Tibial nerve (tissue), 4 donors: ENCODE results near the gene RBM4B. TPM values are rescaled to one million over a fixed set of nuclear protein-coding genes. Genes with fewer than 3 reads are reported as not detected.

Experiments used
- DNase-seq, 2 donors: peaks; one replicate each; pipeline ENCODE4 v3.0.0-alpha.2; 2019; ENCODE audit warnings: low spot score in 2 of 2
- H3K27ac ChIP-seq, 4 donors: fragments of 200-600 bp; sonication (generic) in 3 of 4; one replicate each; pipeline ENCODE4 v1.5.1; 2017 to 2019; ENCODE audit warnings: mild to moderate bottlenecking in 1 of 4
- H3K27me3 ChIP-seq, 2 donors: fragments of 200-600 bp; sonication (generic) in 1 of 2; one replicate each; pipeline versions ENCODE4 v1.5.1 to v1.6.0; 2017 to 2019
- H3K36me3 ChIP-seq, 3 donors: fragments of 200-600 bp; sonication (generic); one replicate each; pipeline ENCODE4 v1.5.1; 2018 to 2019
- H3K4me1 ChIP-seq, 4 donors: fragments of 200-600 bp; sonication (generic) in 3 of 4; one replicate each; pipeline ENCODE4 v1.5.1; 2017 to 2019
- H3K4me3 ChIP-seq, 4 donors: fragments of 200-600 bp; sonication (generic) in 3 of 4; one replicate each; pipeline ENCODE4 v1.5.1; 2017 to 2019; ENCODE audit warnings: mild to moderate bottlenecking in 1 of 4, moderate library complexity in 1 of 4
- H3K9me3 ChIP-seq, 4 donors: fragments of 200-600 bp; sonication (generic) in 3 of 4; one replicate each; pipeline ENCODE4 v1.5.1; 2017 to 2019
- CTCF ChIP-seq, 5 experiments: fragments of 200-600 bp in 3 of 5; fragments of 450-650 bp in 2 of 5; sonication (generic) in 3 of 5; IDR thresholded peaks; one replicate each; pipeline ENCODE4 v1.5.1; 2016 to 2019; ENCODE audit warnings: antibody characterized with exemption in 5 of 5, mild to moderate bottlenecking in 3 of 5, moderate library complexity in 2 of 5
- EP300 ChIP-seq, 2 donors: sonication (generic); formaldehyde crosslinking; IDR thresholded peaks; one replicate each; pipeline ENCODE4 v1.6.1; 2017; ENCODE audit warnings: antibody characterized with exemption in 2 of 2, mild to moderate bottlenecking in 1 of 2
- POLR2A ChIP-seq, 2 donors: fragments of 450-650 bp; IDR thresholded peaks; one replicate each; pipeline ENCODE4 v1.6.1; 2017; ENCODE audit warnings: antibody characterized with exemption in 2 of 2, mild to moderate bottlenecking in 2 of 2, moderate library complexity in 2 of 2
- WGBS, 2 donors: methylation state at CpG; one replicate each; pipeline ENCODE4 v1.1.5; 2018; 5-methylcytosine and 5-hydroxymethylcytosine counted together
- total RNA-seq, 4 donors: library from RNA; depleted of rRNA; stranded (reverse); fragments of >200 nt; gene quantifications; one replicate each; pipeline ENCODE4 v1.1.0, GENCODE V29; 2016

The RBM4B gene
- total RNA-seq, 4 donors from 2014 or later: 7.1 to 15.9 (median 12.2) TPM

- Histone ChIP-seq H3K27me3 (peaks cover 0 to 16% of the 10 kb centered on the region in 2 donors), H3K27ac (no peak overlapping the region), H3K9me3 (no peaks in the 10 kb centered on the region), H3K4me3 (no peak overlapping the region), H3K4me1 (no peaks in the 10 kb centered on the region), H3K36me3 (no peaks in the 10 kb centered on the region)
- DNase-seq: no peak
- TF ChIP-seq CTCF (IDR thresholded peaks at IDR 0.05): no peak
- TF ChIP-seq POLR2A (IDR thresholded peaks at IDR 0.05): no peak
- TF ChIP-seq EP300 (IDR thresholded peaks at IDR 0.05): no peak
- 74 to 82% methylated on average over 8 of the region's 8 CpGs for WGBS, 2 donors
These were observed 41.6 kb upstream of the RBM4B start for GRCh38 chr11:66719111-66719872.

- peaks cover 0 to 5% (median 0%) of the 10 kb centered on the region in 3 donors for H3K36me3 ChIP-seq
- no peaks in the 10 kb centered on the region for H3K4me1 ChIP-seq
- H3K27ac ChIP-seq: no peak overlapping the region
- 41 to 63% methylated on average over 26 of the region's 26 CpGs for WGBS, 2 donors
- TF ChIP-seq POLR2A (IDR thresholded peaks at IDR 0.05): no peak
- TF ChIP-seq EP300 (IDR thresholded peaks at IDR 0.05): no peak
- TF ChIP-seq CTCF (IDR thresholded peaks at IDR 0.05): no peak
- H3K9me3 ChIP-seq: no peaks in the 10 kb centered on the region
- peaks cover 0 to 12% of the 10 kb centered on the region in 2 donors for H3K27me3 ChIP-seq
- no peak for DNase-seq
- H3K4me3 ChIP-seq: no peak overlapping the region
These were observed 40.8 kb upstream of the RBM4B start for GRCh38 chr11:66718320-66718971.

GRCh38 chr11:66717925-66718319, 40.2 kb upstream of the RBM4B start:
- no peak overlapping the region for H3K4me3 ChIP-seq
- TF ChIP-seq CTCF (IDR thresholded peaks at IDR 0.05) (no peak), POLR2A (IDR thresholded peaks at IDR 0.05) (no peak), EP300 (IDR thresholded peaks at IDR 0.05) (no peak)
- H3K27ac ChIP-seq: no peak overlapping the region
- no peak for DNase-seq
- H3K4me1 ChIP-seq: no peaks in the 10 kb centered on the region
- H3K9me3 ChIP-seq: no peaks in the 10 kb centered on the region
- WGBS, 2 donors: 89 to 90% methylated on average over 14 of the region's 14 CpGs
- H3K36me3 ChIP-seq: peaks cover 0 to 7% (median 0%) of the 10 kb centered on the region in 3 donors
- H3K27me3 ChIP-seq: peaks cover 0 to 12% of the 10 kb centered on the region in 2 donors

DNA sequence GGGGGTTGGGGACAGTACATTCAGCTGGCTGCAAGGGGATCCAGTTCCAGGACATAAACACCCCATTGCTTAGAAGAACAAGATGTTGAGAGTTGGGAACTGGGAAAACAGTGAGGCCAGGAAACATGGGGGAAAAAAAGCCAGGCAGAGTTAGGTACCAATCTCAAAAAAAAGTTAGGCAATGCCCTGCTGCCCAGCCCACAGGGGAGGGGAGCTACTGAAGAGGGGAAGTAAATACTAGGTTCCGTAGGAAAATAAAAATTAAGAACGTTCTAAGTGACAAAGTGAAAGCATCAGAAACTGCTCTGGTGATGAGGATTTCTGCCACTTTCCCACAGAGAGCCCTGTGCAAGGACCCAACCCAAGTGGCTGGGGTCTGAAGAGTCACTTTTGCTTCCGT, 39.3 kb upstream of the RBM4B start:
- Histone ChIP-seq H3K27me3 (peaks cover 0 to 12% of the 10 kb centered on the region in 2 donors), H3K9me3 (no peaks in the 10 kb centered on the region), H3K4me1 (no peaks in the 10 kb centered on the region), H3K4me3 (no peak overlapping the region), H3K27ac (no peak overlapping the region), H3K36me3 (peaks cover 0 to 7% (median 0%) of the 10 kb centered on the region in 3 donors)
- no peak for TF ChIP-seq CTCF (IDR thresholded peaks at IDR 0.05)
- no peak for TF ChIP-seq EP300 (IDR thresholded peaks at IDR 0.05)
- no peak for TF ChIP-seq POLR2A (IDR thresholded peaks at IDR 0.05)
- no peak for DNase-seq
- WGBS, 2 donors: 78 to 80% methylated on average over 3 of the region's 3 CpGs
